Fibroblast of villous mesenchyme (primary cell): ENCODE data around the gene CD244. TPM values are rescaled to one million over a fixed set of nuclear protein-coding genes. Genes with fewer than 3 reads are reported as not detected.

Experiments
- DNase-seq: peaks from one replicate; pipeline ENCODE4 v3.0.0-alpha.2; 2010; ENCODE audit warnings: low read depth
- H3K4me3 ChIP-seq: 2 replicates; pipeline ENCODE4 v1.5.1; 2011; ENCODE audit warnings: low read depth, mild to moderate bottlenecking, low read length
- CTCF ChIP-seq: IDR thresholded peaks from 2 replicates; pipeline ENCODE4 v1.5.1; 2012; ENCODE audit warnings: low read depth, mild to moderate bottlenecking, low read length; ENCODE audit not compliant: insufficient read depth
- total RNA-seq: library from RNA; depleted of rRNA; stranded (reverse); fragments of >200 nt; gene quantifications from 2 replicates; pipeline ENCODE4 v1.2.3, GENCODE V29; 2012

CD244 gene
- total RNA-seq, result not detected in 2 replicates

GRCh38 chr1:160862203-160863060 lies at the start of gene CD244:
Gene CD244, minus strand, starts transcription at chr1:160862887. Its CDS starts 210 bp downstream, at chr1:160862677.
- TF ChIP-seq CTCF, result no peak
- no peak within 1 kb of the TSS for H3K4me3 ChIP-seq
- DNase-seq, result peak; percentile 10

GRCh38 chr1:160911925-160912324 lies 49.2 kb upstream of the CD244 start:
- H3K4me3 ChIP-seq, result no peak overlapping the region
- DNase-seq, result no peak
- no peak for TF ChIP-seq CTCF

GRCh38 chr1:160911441-160911840 lies 48.8 kb upstream of the CD244 start:
- DNase-seq, result peak; percentile 90
- TF ChIP-seq CTCF, result no peak
- H3K4me3 ChIP-seq, result no peak overlapping the region

GRCh38 chr1:160910170-160910750 lies 47.6 kb upstream of the CD244 start:
- no peak overlapping the region for H3K4me3 ChIP-seq
- no peak for TF ChIP-seq CTCF

GRCh38 chr1:160907976-160908375 lies 45.3 kb upstream of the CD244 start:
- peak; percentile 63 for DNase-seq
- TF ChIP-seq CTCF, result no peak

More at GRCh38 chr1:160910170-160910750, 47.6 kb upstream of the CD244 start:
- DNase-seq, result no peak

GRCh38 chr1:160905617-160905989 lies 42.9 kb upstream of the CD244 start:
- DNase-seq, result no peak
- H3K4me3 ChIP-seq, result no peak overlapping the region
- no peak for TF ChIP-seq CTCF

More at GRCh38 chr1:160907976-160908375, 45.3 kb upstream of the CD244 start:
- H3K4me3 ChIP-seq, result no peak overlapping the region
